LNCAP (cell line): ENCODE results near the gene VGLL4.

Source experiments
- CTCF ChIP-seq: fragments of 450-650 bp; IDR thresholded peaks from 2 replicates; pipeline ENCODE4 v1.5.1; 2017; ENCODE audit warnings: mild to moderate bottlenecking

VGLL4 gene

GRCh38 chr3:11632564-11632963 lies 11.2 kb downstream of the VGLL4 start:
- no peak for TF ChIP-seq CTCF

- no peak for TF ChIP-seq CTCF
These were observed 11.9 kb downstream of the VGLL4 start for GRCh38 chr3:11631820-11632219.

GRCh38 chr3:11629716-11630115 lies 14.0 kb downstream of the VGLL4 start:
- TF ChIP-seq CTCF: no peak

GRCh38 chr3:11627612-11628011 lies 16.1 kb downstream of the VGLL4 start:
- TF ChIP-seq CTCF: no peak

GRCh38 chr3:11626084-11626463 lies 17.6 kb downstream of the VGLL4 start:
- TF ChIP-seq CTCF: no peak

GRCh38 chr3:11625376-11626083 lies 18.2 kb downstream of the VGLL4 start:
- TF ChIP-seq CTCF: no peak

GRCh38 chr3:11624704-11625375 lies 18.9 kb downstream of the VGLL4 start:
- TF ChIP-seq CTCF: no peak
